CD14-positive monocyte (primary cell): Measurements from ENCODE around the gene KAZN. TPM values are rescaled to one million over a fixed set of nuclear protein-coding genes. Genes with fewer than 3 reads are reported as not detected.

Source experiments
- DNase-seq, 3 donors: peaks; one replicate each; pipeline ENCODE4 v3.0.0-alpha.2; 2011 to 2022
- H2AFZ ChIP-seq: 2 replicates; pipeline ENCODE4 v1.6.0; 2012; ENCODE audit warnings: mild to moderate bottlenecking, low read depth, low read length, inconsistent platforms; ENCODE audit not compliant: insufficient read depth, poor library complexity, severe bottlenecking
- H3K27ac ChIP-seq, 2 donors: 1 replicate in 1 of 2; 2 replicates in 1 of 2; pipeline ENCODE4 v1.5.1; 2012 to 2013; ENCODE audit warnings: low read length in 2 of 2, control low read depth in 1 of 2, inconsistent platforms in 1 of 2, low read depth in 1 of 2, mild to moderate bottlenecking in 1 of 2
- H3K27me3 ChIP-seq, 2 donors: one replicate each; pipeline versions ENCODE4 v1.6.0 to v1.6.1; 2011 to 2013; ENCODE audit warnings: low read length in 2 of 2; ENCODE audit not compliant: control insufficient read depth in 2 of 2, insufficient read depth in 2 of 2
- H3K36me3 ChIP-seq, 2 donors: replicated peaks in 1 of 2; 1 replicate in 1 of 2; 2 replicates in 1 of 2; pipeline versions ENCODE4 v1.5.1 to v1.6.1; 2012 to 2013; ENCODE audit warnings: low read length in 2 of 2, control low read depth in 1 of 2, inconsistent platforms in 1 of 2, mild to moderate bottlenecking in 1 of 2; ENCODE audit not compliant: insufficient read depth in 2 of 2, control insufficient read depth in 1 of 2
- H3K4me1 ChIP-seq, 2 donors: 1 replicate in 1 of 2; 2 replicates in 1 of 2; pipeline versions ENCODE4 v1.5.1 to v1.6.1; 2012 to 2013; ENCODE audit warnings: low read length in 2 of 2, control low read depth in 1 of 2, inconsistent platforms in 1 of 2, mild to moderate bottlenecking in 1 of 2, moderate library complexity in 1 of 2; ENCODE audit not compliant: insufficient read depth in 2 of 2, control insufficient read depth in 1 of 2
- H3K4me2 ChIP-seq: replicated peaks from 2 replicates; pipeline ENCODE3; 2012; ENCODE audit warnings: low read length, moderate library complexity, mild to moderate bottlenecking; ENCODE audit not compliant: poor library complexity, severe bottlenecking; ENCODE audit errors: extremely low read depth
- H3K4me3 ChIP-seq, 3 experiments: fragments of 200-600 bp in 1 of 3; sonication (generic) in 1 of 3; replicated peaks in 1 of 3; 1 replicate in 2 of 3; 2 replicates in 1 of 3; pipeline ENCODE4 v1.5.1; 2011 to 2013; ENCODE audit warnings: low read length in 3 of 3, mild to moderate bottlenecking in 3 of 3, control low read depth in 2 of 3, low read depth in 2 of 3, inconsistent platforms in 1 of 3, moderate library complexity in 1 of 3
- H3K79me2 ChIP-seq: 2 replicates; pipeline ENCODE4 v1.6.0; 2012; ENCODE audit warnings: mild to moderate bottlenecking, control low read depth, inconsistent platforms, low read length, moderate library complexity; ENCODE audit not compliant: insufficient read depth
- H3K9ac ChIP-seq: 2 replicates; pipeline ENCODE4 v1.6.0; 2017; ENCODE audit warnings: low read length, mild to moderate bottlenecking; ENCODE audit not compliant: insufficient read depth, poor library complexity, severe bottlenecking
- H3K9me3 ChIP-seq, 2 donors: replicated peaks in 1 of 2; 1 replicate in 1 of 2; 2 replicates in 1 of 2; pipeline versions ENCODE4 v1.5.1 to v1.6.1; 2012 to 2013; ENCODE audit warnings: low read length in 2 of 2, control low read depth in 1 of 2; ENCODE audit not compliant: control insufficient read depth in 1 of 2, insufficient read depth in 1 of 2
- H4K20me1 ChIP-seq: 2 replicates; pipeline ENCODE4 v1.6.0; 2012; ENCODE audit warnings: mild to moderate bottlenecking, low read length, control low read depth, moderate library complexity; ENCODE audit not compliant: insufficient read depth
- H3K27ac Mint-ChIP-seq, 7 donors: one replicate each; pipeline ENCODE4 v1.8.0; 2020; ENCODE audit warnings: mild to moderate bottlenecking in 7 of 7, mixed read lengths in 7 of 7, moderate library complexity in 6 of 7, inconsistent platforms in 2 of 7
- H3K27me3 Mint-ChIP-seq, 3 donors: one replicate each; pipeline ENCODE4 v1.8.0; 2021 to 2022; ENCODE audit warnings: low read depth in 3 of 3, mild to moderate bottlenecking in 3 of 3, mixed read lengths in 3 of 3, moderate library complexity in 3 of 3, inconsistent platforms in 1 of 3
- H3K36me3 Mint-ChIP-seq, 2 donors: one replicate each; pipeline ENCODE4 v1.8.0; 2020; ENCODE audit warnings: mixed read lengths in 2 of 2, inconsistent platforms in 1 of 2, mild to moderate bottlenecking in 1 of 2
- H3K4me1 Mint-ChIP-seq: one replicate; pipeline ENCODE4 v1.8.0; 2020; ENCODE audit warnings: mild to moderate bottlenecking, mixed read lengths
- H3K4me3 Mint-ChIP-seq, 2 donors: one replicate each; pipeline ENCODE4 v1.8.0; 2020; ENCODE audit warnings: mild to moderate bottlenecking in 2 of 2, mixed read lengths in 2 of 2, moderate library complexity in 1 of 2
- H3K9me3 Mint-ChIP-seq, 7 donors: one replicate each; pipeline ENCODE4 v1.8.0; 2020 to 2022; ENCODE audit warnings: mixed read lengths in 7 of 7, mild to moderate bottlenecking in 6 of 7, moderate library complexity in 6 of 7, inconsistent platforms in 2 of 7
- WGBS: methylation state at CpG from one replicate; pipeline ENCODE4 v1.1.5; 2013; ENCODE audit warnings: missing lambda C conversion rate; ENCODE audit not compliant: insufficient coverage; 5-methylcytosine and 5-hydroxymethylcytosine counted together
- intact Hi-C, 2 donors: fragments of 100-400 bp; cut with micrococcal nuclease; formaldehyde crosslinking; loops; one replicate each; pipeline versions ENCODE4 v1.15.0 to v1.15.1; 2023
- polyA plus RNA-seq, 3 donors: library from polyadenylated mRNA; depleted of rRNA in 1 of 3; unstranded in 2 of 3; stranded (reverse) in 1 of 3; fragments of 300-500 nt in 2 of 3; fragments of >200 nt in 1 of 3; fragmentation: Illumina TruSeq in 2 of 3; gene quantifications; 1 replicate in 2 of 3; 2 replicates in 1 of 3; pipeline ENCODE4 v1.2.3, GENCODE V29; 2012 to 2021
- TF ChIP-seq, protein P1 (sequence below): fragments of 200-600 bp; IDR thresholded peaks from one replicate; pipeline ENCODE4 v1.8.0; 2022; ENCODE audit warnings: antibody characterized with exemption, mild to moderate bottlenecking

Gene KAZN
- polyA plus RNA-seq, 3 donors = not detected

DNA sequence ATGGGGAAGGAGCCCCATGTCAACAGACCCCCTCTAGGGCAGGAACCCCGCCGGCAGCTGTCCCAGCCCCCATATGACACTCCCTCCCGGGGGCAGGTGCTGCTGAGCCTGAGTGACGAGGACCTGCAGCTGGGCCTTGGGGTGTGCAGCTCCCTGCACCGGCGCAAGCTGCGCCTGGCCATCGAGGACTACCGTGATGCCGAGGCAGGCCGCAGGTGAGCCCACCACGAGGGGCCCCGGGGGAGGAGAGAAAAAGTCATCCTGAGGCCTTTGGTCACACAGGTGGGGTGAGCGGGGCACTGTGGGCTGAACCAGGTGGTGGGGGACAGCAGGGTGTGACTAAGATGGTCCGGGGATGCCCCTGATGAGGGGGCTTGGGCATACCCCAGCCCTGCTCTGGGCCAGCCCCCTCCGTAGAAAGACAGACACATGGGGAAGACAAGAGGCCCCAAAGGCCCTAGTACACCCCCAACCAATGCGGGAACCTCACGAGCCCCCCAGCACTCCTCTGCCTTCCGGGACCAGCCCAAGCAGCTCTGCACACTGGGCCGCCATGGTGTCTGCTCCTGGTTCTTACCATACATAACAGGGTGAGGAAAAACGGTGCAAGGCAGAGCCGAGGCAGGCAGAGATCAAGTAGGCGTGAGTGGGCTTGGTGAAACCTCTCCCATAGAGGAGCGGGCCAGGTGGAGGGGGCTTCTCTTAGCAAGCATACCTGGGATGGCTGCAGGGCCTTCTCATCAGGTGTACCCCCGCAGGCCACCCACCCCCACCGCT is 496.4 kb downstream of the KAZN start:
- intact Hi-C loops = no loop called here
- no peak for DNase-seq
- Histone ChIP-seq H2AFZ (no peak overlapping the region), H3K36me3 (no peaks in the 10 kb centered on the region), H3K4me1 (peaks cover 8 to 9% of the 10 kb centered on the region in 2 donors), H4K20me1 (no peaks in the 10 kb centered on the region), H3K79me2 (no peaks in the 10 kb centered on the region), H3K27me3 (no peaks in the 10 kb centered on the region), H3K9ac (no peak overlapping the region), H3K9me3 (no peaks in the 10 kb centered on the region), H3K27ac (no peak overlapping the region), H3K4me3 (no peak overlapping the region), H3K4me2 (no peak overlapping the region)
- H3K27ac Mint-ChIP-seq = peak overlapping the region in 1 of 7 donors; percentile 33
- H3K9me3 Mint-ChIP-seq = no peaks in the 10 kb centered on the region
- H3K4me1 Mint-ChIP-seq = peaks cover 12% of the 10 kb centered on the region
- TF ChIP-seq, protein P1, sequence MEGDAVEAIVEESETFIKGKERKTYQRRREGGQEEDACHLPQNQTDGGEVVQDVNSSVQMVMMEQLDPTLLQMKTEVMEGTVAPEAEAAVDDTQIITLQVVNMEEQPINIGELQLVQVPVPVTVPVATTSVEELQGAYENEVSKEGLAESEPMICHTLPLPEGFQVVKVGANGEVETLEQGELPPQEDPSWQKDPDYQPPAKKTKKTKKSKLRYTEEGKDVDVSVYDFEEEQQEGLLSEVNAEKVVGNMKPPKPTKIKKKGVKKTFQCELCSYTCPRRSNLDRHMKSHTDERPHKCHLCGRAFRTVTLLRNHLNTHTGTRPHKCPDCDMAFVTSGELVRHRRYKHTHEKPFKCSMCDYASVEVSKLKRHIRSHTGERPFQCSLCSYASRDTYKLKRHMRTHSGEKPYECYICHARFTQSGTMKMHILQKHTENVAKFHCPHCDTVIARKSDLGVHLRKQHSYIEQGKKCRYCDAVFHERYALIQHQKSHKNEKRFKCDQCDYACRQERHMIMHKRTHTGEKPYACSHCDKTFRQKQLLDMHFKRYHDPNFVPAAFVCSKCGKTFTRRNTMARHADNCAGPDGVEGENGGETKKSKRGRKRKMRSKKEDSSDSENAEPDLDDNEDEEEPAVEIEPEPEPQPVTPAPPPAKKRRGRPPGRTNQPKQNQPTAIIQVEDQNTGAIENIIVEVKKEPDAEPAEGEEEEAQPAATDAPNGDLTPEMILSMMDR = no peak
- H3K27me3 Mint-ChIP-seq = peaks cover 10 to 15% (median 12%) of the 10 kb centered on the region in 3 donors
- no peaks in the 10 kb centered on the region for H3K36me3 Mint-ChIP-seq
- no peak overlapping the region for H3K4me3 Mint-ChIP-seq
- whole genome bisulfite sequencing = 97% methylated on average over 19 of the region's 26 CpGs

DNA sequence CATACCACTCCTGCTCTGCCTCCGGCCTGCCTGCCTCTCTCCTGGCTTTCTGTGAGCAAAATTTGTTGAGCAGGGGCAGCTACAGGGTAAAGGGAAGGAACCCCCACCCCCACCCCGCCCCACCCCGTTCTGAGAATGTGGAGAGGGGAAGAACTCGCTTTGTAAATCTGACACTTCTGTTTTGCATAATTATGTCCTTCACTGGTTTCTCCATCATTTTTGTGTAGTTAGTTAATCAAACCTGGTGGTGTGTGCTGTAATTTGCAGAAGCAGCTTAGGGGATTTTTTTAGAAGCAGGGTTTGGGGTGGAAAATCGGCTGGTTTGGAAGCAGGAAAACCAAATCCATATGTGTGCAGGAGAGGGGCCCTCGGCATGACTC is 497.0 kb downstream of the KAZN start:
- no peaks in the 10 kb centered on the region for H3K36me3 Mint-ChIP-seq
- intact Hi-C loops = no loop called here

More for the DNA sequence above, 497.0 kb downstream of the KAZN start:
- Histone ChIP-seq H2AFZ (no peak overlapping the region), H4K20me1 (no peaks in the 10 kb centered on the region), H3K4me1 (peaks cover 3% of the 10 kb centered on the region in 2 donors), H3K27me3 (no peaks in the 10 kb centered on the region), H3K4me2 (no peak overlapping the region), H3K4me3 (no peak overlapping the region), H3K36me3 (no peaks in the 10 kb centered on the region), H3K27ac (no peak overlapping the region), H3K79me2 (no peaks in the 10 kb centered on the region), H3K9ac (no peak overlapping the region), H3K9me3 (no peaks in the 10 kb centered on the region)
- TF ChIP-seq, protein P1 = no peak
- H3K9me3 Mint-ChIP-seq = no peaks in the 10 kb centered on the region
- peaks cover 8% of the 10 kb centered on the region for H3K4me1 Mint-ChIP-seq
- no peak for DNase-seq
- peaks cover 11 to 16% (median 13%) of the 10 kb centered on the region in 3 donors for H3K27me3 Mint-ChIP-seq
- 35% methylated on average over 2 of the region's 6 CpGs for WGBS
- H3K4me3 Mint-ChIP-seq = no peak overlapping the region
- peak overlapping the region in 1 of 7 donors; percentile 30 for H3K27ac Mint-ChIP-seq
